Measurements from ENCODE around the gene PRR7.
"Not testable (repeated sequence)": the region's sequence is repeated elsewhere in the genome, so short reads cannot be mapped to it uniquely, and the experiment has no call there.

Gene PRR7

GRCh38 chr5:177470759-177471536, 24.3 kb downstream of the PRR7 start:
- DNase-seq: no peak

GRCh38 chr5:177471610-177472356, 25.2 kb downstream of the PRR7 start:
- no peak for DNase-seq

DNA sequence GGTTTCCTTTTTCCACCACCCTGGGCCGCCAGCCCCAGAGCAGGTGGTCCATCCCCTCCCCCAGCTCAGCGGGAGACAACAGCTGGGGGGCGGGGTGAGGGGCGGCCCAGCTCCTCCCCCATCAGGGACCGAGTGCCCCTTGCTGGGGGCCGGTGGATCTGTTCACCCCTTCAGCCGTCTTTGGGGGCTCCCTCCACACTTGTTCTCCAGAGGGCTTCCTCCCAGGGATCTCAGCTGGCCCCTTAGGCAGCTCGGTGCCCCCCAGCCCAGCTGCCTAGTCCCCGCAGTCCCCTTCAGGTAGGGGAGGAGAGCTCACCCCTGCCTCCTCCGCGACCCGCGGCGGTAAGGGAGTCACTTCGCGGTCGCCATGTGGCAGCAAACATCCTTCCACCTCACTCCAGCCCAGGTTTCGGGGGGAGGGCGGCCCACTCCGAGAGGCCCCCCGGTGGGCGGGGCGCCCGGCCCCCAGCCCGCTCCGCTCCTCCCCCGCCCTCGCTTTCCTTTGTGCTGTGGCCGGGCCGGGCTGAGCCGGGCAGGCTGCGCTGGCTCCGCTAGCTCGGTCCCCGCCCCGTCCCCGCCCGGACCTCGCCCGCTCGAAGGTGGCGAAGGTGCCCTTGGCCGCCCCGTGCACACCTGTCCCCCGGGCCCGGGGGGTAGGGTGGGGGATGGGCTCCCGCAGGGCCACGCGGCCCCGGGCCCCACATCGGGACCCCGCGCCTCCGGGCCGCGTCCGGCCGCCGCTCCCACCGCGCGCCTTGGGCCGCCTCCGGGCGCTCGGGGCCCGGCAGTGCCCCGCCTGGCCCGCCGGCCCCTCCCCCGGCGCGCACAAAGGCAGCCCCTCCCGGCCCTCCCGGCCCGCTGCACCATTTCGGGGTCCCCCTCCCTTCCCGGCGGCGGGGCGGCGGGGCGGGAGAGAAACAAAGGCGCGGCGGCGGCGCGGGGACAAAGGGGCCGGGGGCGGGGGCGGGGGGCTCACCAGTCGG, 26.1 kb downstream of the PRR7 start:
- DNase-seq: peak; percentile 77

DNA sequence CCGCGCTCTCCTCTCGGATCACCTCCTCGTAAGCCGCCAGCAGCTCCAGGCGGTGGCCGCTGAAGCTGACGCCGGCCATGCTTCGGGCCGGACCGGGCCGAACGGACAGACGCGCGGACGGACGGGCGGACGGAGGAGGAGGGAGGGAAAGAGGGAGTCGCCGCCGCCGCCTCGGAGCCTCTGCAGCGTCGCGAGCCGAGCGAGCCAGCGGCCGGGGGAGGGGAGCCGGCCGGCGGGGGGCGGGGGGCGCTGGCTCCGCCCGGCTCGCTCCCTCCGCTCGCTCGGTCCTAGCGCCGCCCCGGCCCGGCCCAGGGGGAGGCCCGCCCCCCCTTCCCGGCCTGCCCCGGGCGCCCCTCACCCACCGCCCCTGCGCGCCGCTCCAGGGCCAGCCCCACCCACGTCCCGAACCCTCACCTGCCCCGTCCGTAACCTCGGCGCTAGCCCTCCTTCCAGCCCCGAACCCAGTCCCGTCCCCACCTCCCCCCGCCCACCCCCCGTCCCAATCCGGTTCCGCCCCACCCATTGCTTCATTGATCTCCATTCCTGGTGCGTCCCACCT, 26.9 kb downstream of the PRR7 start, which contains the start of gene DBN1:
Gene DBN1 (minus strand): TSS at position 192 of the 559 bp plus-strand sequence. CDS start 113 bp downstream, at position 79.
- DNase-seq: peak; percentile 76

GRCh38 chr5:177474002-177474476, 27.4 kb downstream of the PRR7 start:
- no peak for DNase-seq

GRCh38 chr5:177474846-177475562, 28.4 kb downstream of the PRR7 start:
- DNase-seq: no peak

- DNase-seq: no peak
Observed at GRCh38 chr5:177475563-177476427, 29.2 kb downstream of the PRR7 start.

DNA sequence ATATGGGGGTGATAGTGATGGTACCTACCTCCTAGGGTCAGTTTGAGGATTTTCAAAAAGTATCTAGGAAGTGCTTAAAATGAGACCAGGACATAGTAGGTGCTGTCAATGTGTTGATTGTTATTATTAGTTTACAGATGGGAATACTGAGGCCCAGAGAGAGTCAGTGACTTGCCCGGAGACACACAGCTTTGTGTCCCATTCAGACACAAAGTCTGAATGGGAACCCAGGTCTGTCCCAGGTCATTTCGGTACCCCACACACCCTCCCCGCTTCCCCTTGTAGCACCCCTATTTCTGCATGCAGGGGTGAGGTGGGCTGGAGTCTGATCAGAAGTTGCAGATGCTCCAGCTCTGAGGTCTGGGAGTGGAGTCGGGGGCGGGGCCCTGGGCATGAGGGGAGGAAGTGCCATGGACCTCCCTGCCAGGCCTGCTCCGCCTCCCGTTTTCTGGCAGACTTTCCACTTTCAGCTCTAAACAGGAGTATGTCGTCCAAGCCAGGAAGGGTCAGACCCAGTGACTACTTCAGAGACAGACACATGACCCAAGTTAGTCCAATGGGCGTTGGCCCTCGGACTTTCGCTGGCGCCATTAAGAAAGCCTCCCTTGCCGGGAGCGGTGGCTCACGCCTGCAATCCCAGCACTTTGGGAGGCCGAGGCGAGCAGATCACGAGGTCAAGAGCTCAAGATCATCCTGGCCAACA, 30.1 kb downstream of the PRR7 start:
- DNase-seq: no peak

DNA sequence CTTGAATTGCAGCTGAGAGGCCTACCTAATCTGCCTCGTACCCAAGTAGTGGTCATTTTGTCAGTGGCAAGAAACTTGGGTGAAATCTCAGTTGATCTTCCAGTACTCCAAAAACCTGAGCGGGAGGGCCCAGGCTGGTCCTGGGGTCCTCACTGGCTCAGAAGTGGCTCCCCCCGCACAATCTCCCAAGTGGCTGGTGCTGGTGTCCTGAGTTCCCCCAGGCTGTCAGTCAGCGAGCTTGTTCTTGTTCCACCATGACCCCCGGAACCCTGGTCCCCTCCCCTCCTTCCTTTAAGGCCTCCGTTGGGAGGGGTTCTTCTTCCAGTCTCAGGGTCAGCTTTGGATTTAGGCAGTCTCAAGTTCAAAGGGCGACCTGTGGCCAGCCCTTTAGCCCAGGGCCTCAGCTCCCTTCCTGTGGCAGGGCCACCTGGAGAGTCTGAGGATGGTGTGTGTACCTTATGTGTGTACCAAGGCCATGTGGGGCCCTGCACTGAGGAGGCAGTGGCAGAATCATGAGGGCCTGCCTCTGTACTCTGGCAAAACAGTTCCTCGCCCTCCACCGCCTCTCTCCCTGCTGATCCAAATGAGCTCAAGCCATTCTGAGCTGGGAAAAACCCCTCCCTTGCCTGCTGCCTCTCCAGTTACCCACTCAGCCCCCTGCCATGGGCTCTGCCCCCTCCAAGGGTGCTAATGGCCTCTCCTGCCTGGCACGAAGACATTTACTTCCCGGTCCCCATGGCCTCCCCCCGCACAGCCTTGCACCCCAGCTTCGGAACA, 31.3 kb downstream of the PRR7 start:
- no peak for DNase-seq

DNA sequence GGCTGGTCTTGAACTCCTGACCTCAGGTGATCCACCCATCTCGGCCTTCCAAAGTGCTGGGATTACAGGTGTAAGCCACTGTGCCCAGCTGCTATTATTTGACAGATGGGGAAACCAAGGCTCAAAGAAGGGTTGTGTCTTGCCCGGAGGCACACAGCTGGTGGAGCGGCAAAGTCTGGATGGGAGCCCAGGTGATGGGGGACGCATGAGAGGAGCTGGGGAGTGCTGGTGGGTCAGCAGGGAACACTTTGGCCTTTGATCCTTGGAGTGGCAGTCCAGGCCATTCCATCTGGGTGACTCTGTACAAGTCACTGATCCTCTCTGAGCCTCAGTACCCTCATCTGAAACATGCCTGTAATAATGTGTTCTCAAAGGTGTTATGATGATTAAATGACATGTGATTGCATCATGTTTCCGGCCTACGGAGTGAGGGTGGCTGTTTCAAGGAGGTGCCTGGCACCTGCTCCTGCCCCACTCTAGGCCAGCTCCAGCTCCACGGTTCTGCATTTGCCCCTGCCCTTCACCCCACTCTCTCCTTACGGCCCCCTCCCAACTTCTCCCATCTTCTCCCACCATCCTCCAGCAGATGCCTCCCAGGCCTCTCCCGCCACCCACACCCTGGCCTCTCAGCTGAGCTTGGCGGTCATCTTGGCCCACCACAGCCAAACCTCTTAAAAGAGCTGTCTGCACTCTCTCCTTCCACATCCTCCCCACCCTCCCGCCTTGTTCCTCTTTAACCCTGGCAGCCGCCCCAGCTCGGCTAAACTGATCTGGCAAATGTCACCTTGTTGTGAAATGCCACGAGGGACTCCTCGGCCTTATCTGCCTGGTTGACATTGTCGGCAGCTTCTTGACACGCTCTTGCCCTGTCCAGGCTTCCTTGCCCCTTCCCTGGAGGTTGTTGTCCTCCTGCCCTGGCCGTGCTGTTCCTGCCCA, 32.4 kb downstream of the PRR7 start:
- peak; percentile 79 for DNase-seq

- no peak for DNase-seq
Observed at GRCh38 chr5:177479774-177480173, 33.2 kb downstream of the PRR7 start.

- no peak for DNase-seq
Observed at GRCh38 chr5:177482359-177482795, 35.8 kb downstream of the PRR7 start.

GRCh38 chr5:177483042-177483441, 36.4 kb downstream of the PRR7 start:
- DNase-seq: no peak

DNA sequence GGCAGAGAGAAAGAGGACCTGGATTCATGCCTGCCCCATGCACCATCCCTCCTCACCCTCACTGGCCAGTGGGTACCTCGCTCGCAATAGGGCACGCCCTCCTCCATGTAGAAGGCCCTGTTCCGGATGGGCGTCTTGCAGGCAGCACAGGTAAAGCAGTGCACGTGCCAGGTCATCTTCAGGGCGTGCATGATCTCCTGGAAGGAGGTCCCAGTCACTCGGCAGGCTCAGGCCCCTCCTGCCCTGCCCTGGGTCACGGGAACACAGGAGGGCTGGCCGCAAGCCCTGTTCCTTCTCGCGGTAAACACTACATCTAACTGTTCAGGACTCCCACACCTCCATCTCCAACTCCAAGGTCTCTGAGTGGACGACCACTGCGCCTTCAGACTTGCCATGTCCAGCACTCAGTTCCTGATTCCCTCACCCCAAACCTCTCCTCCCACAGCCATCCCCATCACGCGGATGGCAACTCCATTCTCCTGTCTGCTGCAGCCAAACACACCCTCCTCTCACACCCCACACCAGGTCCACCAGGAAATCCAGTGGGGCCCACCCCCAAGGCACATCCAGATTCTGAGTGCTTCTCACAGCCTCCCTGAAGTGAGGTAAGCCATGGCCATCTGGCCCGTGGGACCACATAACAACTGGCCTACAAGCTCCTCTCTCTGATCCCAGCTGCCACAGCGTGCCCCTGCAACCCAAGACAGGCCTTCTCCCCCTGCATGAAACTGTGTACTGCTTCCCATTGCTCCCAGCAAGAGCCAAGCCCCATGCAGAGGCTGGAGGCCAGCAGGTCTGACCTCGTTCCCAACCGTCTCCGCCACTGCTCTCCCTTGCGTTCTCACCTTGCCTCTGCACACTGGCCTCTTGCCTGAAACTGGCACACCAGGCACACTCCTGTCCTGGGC, 37.6 kb downstream of the PRR7 start:
- DNase-seq: no peak

- DNase-seq: no peak
Observed at GRCh38 chr5:177484902-177485549, 38.4 kb downstream of the PRR7 start.

DNA sequence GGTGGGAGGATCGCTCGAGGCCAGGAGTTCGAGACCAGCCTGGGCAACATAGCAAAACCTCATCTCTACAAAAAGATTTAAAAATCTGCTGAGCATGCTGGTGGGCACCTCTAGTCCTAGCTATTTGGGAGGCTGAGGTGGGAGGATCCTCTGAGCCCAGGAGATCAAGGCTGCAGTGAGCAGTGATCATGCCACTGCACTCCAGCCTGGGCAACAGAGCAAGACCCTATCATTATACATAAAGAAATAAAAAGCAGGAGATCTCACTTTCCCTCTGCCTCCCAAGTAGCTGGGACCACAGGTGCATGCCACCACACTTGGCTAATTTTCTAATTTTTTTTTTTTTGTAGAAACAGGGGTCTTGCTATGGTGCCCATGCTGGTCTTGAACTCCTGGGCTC, 39.1 kb downstream of the PRR7 start:
- DNase-seq: not testable (repeated sequence)

Data from femur (tissue), 1 donor.